ENCODE results near the gene CHAF1B.
"Not testable (repeated sequence)": the region's sequence is repeated elsewhere in the genome, so short reads cannot be mapped to it uniquely, and the experiment has no call there.

Gene CHAF1B

DNA sequence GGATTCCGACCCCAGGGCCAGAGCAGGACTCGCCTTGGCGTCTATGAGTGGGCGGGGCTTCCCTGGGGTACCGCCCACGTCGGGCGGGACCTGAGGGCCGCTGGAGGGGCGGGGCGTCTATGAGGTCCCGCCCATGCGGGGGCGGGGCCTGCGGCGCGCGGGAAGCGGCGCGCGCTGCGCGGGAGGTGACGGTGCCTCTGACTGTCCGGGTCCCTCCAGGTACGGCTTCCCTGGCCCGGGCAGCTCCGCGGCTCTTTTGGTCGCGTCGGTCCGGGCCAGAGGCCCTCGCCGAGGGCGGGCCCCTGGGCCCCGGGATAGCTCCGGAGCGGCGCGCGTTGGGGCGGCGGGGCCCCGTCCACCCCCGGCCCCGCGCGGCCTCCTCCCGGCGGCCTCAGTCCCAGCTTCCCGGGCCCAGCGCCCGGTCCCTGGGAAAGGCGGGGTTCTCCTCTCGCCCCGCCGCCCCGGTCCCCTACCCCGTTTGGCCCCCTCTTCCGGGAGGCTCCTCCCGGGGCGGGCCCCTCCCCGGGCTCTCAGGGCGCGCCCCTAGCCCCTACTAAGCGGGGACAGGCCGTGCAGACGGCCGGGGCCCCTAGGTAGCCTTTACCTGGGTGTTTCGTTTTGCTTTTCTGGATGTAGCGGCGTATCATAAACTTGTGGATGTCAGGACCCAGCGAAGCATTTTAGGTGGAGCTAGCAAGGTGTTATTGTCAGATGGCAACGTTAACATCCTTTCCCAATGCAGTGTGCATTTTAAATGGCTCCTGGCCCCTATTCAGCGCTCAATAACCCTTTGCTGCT, at the start of gene CHAF1B:
Gene CHAF1B, plus strand, starts transcription at position 160 of the 798 bp plus-strand sequence. CDS start 745 bp downstream, outside the sequence.
- peak; percentile 79 for DNase-seq (ENCODE audit: low read depth)

DNA sequence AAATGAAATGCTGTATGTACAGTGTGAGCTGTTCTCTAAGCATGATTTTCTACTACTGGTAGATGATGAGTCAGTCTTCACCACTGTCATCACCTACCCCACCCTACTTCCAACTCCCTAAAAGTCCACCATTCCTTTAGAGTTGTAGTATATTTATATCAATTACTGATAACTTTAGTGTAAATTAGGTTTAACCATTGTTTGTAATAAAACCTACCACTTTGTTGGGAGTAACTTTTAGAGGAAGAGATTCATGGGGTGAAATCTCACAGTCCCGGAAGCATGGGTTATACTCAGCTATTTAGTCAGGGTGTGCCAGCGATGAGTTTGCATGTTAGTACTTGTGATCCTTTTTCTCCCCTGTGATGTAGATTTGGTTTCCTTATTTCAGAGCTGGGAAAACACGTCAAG, 48.1 kb upstream of the CHAF1B start:
- DNase-seq (ENCODE audit: low read depth) = peak; percentile 81

DNA sequence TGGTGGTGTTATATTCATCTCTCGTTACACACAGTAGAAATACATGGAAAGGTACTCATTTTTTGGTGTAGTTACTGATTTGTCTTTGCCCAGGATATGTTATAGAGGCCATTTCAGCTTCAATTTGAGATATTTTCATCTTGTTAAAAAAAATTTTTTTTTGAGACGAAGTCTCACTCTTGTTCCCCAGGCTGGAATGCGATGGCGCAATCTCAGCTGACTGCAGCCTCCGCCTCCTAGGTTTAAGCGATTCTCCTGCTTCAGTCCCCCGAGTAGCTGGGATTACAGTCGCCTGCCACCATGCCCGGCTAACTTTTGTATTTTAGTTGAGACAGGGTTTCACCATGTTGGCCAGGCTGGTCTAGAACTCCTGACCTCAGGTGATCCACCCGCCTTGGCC, 46.2 kb upstream of the CHAF1B start:
- no peak for DNase-seq (ENCODE audit: low read depth)

DNA sequence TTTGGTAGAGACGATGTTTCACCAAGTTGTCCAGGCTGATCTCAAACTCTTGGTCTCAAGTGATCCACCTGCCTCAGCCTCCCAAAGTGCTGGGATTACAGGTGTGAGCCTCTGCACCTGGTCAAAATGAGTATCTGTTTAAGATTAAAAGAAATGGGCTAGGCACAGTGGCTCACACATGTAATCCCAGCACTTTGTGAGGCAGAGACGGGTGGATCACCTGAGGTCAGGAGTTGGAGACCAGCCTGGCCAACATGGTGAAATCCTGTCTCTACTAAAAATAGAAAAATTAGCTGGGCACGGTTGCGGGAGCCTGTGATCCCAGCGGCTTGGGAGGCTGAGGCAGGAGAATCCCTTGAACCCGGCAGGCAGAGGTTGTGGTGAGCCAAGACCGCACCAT, 42.6 kb upstream of the CHAF1B start:
- not testable (repeated sequence) for DNase-seq (ENCODE audit: low read depth)

- DNase-seq (ENCODE audit: low read depth) = no peak
Measured at GRCh38 chr21:36344931-36345330, 40.3 kb upstream of the CHAF1B start.

GRCh38 chr21:36347278-36347961, 37.8 kb upstream of the CHAF1B start:
- peak; percentile 34 for DNase-seq (ENCODE audit: low read depth)

DNA sequence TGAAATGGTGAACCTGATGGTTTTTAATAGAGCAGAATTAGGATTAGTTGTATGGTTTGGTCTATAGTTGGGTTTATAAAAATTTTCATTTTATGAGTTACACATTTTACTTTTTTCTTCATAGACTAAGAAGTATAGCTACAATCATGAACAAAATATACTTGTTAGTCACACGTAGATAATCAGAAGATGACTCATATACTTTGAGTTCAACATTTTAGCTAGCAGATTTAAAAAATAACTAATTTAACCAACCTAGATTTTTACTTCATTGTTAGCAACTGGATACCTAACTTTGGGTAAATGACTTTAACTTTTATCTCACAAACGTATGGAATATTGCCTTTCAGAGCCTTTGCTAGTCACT, 37.2 kb upstream of the CHAF1B start:
- DNase-seq (ENCODE audit: low read depth) = peak; percentile 59

GRCh38 chr21:36349315-36349714, 35.9 kb upstream of the CHAF1B start:
- DNase-seq (ENCODE audit: low read depth) = no peak

DNA sequence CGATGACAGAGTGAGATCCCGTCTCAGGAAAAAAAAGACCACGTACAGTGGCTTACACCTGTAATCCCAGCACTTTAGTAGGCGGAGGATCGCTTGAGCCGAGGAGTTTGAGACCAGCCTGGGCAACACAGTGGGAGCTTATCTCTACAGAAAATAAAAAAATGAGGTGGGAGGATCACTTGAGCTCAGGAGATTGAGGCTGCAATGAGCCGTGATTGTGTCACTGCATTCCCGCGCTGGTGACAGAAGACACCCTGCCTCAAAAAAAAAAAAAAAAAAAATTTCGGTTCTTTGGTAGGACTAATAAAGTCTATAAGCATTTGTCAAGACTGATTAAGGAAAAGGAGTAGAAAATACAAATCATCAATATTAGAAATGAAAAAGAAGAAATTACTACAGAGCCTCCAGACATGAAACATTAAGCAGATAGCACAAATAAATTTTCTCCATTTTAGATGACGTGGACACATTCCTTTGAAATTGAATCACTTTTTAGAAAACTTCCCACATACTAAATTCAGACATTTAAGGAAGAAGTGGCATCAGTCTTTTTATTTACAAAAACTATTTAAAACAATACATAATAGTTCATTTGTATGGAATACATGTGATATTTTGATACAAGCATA, 34.8 kb upstream of the CHAF1B start:
- DNase-seq (ENCODE audit: low read depth) = peak; percentile 75

DNA sequence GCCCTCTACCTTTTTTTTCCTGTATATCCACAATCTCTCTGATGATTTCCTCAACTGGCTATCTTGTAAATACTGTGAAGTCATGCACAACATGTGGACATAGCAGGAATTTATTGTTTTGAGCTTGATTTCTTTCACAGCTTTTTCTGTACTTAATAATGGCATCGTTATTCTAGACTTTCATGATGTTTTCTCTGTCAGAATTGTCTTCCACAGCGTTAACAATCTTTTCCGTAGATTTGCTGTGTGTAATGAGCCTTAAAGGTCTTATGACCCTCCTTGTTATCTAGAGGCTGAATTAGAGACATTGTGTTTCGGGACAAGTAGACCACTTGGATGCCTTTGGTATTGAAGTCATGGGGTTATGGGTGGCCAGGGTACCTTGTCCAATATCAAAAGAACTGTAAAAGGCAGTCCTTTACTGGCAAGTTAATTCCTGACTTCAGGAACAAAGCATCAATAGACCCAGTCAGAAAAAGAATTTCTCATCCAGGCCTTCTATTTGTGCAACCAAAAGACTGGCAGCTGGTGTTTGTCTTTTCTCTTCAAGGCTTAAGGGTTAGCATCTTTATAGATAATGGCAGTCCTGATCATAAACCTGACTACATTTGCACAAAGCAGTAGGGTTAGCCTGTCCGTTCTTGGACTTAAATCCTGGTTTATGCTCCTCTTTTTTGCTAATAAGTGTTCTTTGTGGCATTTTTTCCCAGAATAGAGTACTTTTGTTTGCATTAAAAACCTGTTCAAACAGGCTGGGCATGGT, 30.1 kb upstream of the CHAF1B start:
- no peak for DNase-seq (ENCODE audit: low read depth)

DNA sequence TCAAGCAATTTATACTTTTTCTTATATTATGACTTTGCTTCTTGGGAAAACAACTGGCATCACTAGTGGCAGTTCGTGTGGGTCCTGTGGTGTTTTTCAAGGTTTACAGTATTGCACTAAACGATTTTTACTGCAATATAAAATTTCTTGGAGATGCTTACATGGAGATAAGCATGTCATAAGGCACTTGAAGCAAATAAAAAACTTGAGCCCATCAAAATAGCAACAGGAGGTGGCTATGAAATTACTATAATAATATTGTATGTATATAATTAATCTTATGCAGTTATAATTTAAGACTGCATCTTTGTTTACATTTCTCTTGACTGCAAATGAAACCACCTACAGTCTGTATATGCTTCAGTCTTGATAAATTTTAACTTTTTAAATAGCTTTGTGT, 29.3 kb upstream of the CHAF1B start:
- no peak for DNase-seq (ENCODE audit: low read depth)

DNA sequence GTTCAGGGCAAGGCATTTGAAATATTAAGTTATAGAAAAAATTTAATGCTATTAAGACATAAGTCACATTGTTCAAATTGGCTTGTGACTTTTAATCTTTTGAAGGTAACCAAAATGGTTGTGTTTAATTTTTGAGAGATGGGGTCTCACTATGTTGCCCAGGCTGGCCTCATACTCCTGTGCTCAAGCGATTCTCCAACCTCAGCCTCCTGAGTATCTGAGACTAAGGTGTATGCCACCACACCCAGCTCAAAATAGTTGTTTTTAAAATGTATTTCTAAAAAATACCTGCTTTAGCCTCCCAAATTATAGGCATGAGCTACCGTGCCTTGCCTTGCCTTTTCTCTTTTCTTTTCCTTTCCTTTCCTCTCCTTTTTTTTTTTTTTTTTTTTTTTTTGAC, 26.0 kb upstream of the CHAF1B start:
- no peak for DNase-seq (ENCODE audit: low read depth)

DNA sequence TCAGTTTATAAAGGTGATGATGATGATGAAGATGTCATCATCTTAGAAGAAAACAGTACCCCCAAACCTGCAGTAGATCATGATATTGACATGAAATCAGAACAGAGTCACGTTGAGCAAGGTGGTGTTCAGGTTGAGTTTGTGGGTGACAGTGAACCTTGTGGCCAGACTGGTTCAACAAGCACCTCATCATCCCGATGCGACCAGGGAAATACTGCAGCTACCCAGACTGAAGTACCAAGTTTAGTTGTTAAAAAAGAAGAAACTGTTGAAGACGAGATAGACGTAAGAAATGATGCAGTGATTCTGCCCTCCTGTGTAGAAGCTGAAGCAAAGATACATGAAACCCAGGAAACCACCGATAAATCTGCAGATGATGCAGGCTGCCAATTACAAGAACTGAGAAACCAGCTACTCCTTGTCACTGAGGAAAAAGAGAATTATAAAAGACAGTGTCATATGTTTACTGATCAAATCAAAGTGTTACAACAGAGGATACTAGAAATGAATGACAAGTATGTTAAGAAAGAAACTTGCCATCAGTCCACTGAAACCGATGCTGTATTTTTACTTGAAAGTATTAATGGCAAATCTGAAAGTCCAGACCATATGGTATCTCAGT, 16.0 kb upstream of the CHAF1B start:
- no peak for DNase-seq (ENCODE audit: low read depth)

DNA sequence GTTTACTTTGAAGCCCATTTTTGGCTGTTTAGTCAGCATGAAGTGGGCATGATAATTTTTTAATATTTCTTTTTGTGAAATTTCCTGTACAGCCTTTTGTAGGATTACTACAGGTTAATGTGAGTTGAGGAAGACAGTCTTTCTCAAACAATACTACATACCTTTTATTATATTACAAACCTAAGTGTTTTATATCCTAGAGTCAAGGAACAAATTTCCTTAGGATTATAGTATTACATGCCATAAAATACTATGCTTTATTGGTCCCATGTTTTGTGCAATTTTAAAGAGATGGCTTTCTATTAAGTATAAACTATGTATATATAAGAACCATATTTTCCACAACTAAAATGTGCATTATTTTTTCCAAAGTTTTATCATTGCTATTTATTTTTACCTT, 9.2 kb upstream of the CHAF1B start:
- no peak for DNase-seq (ENCODE audit: low read depth)

- DNase-seq (ENCODE audit: low read depth) = no peak
Measured at GRCh38 chr21:36377391-36377842, 7.8 kb upstream of the CHAF1B start.

- no peak for DNase-seq (ENCODE audit: low read depth)
Measured at GRCh38 chr21:36379251-36379650, 5.9 kb upstream of the CHAF1B start.

DNA sequence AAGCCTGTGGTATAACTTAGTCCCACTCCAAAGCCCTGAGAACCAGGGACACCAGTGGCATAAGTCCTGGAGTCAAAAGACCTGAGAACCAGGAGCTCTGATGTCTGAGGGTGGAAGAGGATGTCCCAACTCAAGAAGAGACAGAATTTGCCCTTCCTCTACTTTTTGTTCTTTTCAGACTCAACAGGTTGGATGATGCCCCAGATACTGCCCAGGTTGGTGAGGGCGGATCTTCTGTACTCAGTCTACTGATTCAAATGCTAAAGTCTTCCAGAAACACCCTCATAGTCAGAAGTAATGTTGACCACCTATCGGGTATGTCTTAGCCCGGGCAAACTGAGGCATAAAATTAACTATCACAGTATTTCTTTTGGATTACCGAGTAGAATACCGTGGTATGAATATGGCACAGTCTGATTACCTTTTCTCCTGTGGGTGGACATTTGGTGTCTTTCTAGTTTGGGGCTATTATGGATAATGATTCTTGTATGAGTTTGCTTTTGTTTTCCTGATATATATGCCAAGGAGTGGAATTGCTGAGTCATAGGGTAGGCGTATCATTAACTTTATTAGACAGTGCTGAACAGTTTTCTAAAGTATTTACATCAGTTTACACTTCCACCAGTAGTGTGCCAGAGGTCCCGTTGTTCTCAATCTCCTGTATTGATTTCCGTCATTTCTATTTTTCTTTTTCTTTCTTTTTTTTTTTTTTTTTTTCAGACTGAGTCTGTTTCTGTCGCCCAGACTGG, 3.2 kb upstream of the CHAF1B start:
- peak; percentile 13 for DNase-seq (ENCODE audit: low read depth)

GRCh38 chr21:36382722-36383121, 2.5 kb upstream of the CHAF1B start:
- DNase-seq (ENCODE audit: low read depth) = not testable (repeated sequence)

GRCh38 chr21:36384885-36385232, 333 bp upstream of the CHAF1B start:
- DNase-seq (ENCODE audit: low read depth) = no peak

- DNase-seq (ENCODE audit: low read depth) = no peak
Measured at GRCh38 chr21:36386031-36386642, 945 bp downstream of the CHAF1B start.

- no peak for DNase-seq (ENCODE audit: low read depth)
Measured at GRCh38 chr21:36388096-36388495, 2.9 kb downstream of the CHAF1B start.
